Breast epithelium (tissue), 4 donors: Measurements from ENCODE around the gene HSP90B1. TPM values are rescaled to one million over a fixed set of nuclear protein-coding genes. Genes with fewer than 3 reads are reported as not detected.

Experiments used
- DNase-seq, 2 donors: peaks; one replicate each; pipeline ENCODE4 v3.0.0-alpha.2; 2019; ENCODE audit warnings: low spot score in 2 of 2
- H3K27ac ChIP-seq, 2 donors: fragments of 200-600 bp; sonication (generic) in 1 of 2; one replicate each; pipeline ENCODE4 v1.5.1; 2016 to 2019; ENCODE audit warnings: mild to moderate bottlenecking in 1 of 2
- H3K27me3 ChIP-seq, 2 donors: fragments of 200-600 bp; sonication (generic) in 1 of 2; one replicate each; pipeline versions ENCODE4 v1.5.1 to v1.6.0; 2017 to 2019; ENCODE audit warnings: control low read depth in 1 of 2, mild to moderate bottlenecking in 1 of 2
- H3K36me3 ChIP-seq: fragments of 200-600 bp; one replicate; pipeline ENCODE4 v1.5.1; 2019
- H3K4me1 ChIP-seq, 2 donors: fragments of 200-600 bp; sonication (generic); one replicate each; pipeline ENCODE4 v1.5.1; 2016 to 2019; ENCODE audit warnings: control low read depth in 1 of 2
- H3K4me3 ChIP-seq, 3 donors: fragments of 200-600 bp; sonication (generic); 1 replicate in 2 of 3; 2 replicates in 1 of 3; pipeline ENCODE4 v1.5.1; 2016 to 2019; ENCODE audit warnings: mild to moderate bottlenecking in 3 of 3, moderate library complexity in 2 of 3
- H3K9me3 ChIP-seq, 2 donors: fragments of 200-600 bp; sonication (generic) in 1 of 2; one replicate each; pipeline ENCODE4 v1.5.1; 2016 to 2019; ENCODE audit warnings: control low read depth in 1 of 2
- POLR2A ChIP-seq: fragments of 450-650 bp; IDR thresholded peaks from one replicate; pipeline ENCODE4 v1.6.1; 2016; ENCODE audit warnings: antibody characterized with exemption, mild to moderate bottlenecking, moderate library complexity
- POLR2AphosphoS5 ChIP-seq, 3 donors: sonication (generic); formaldehyde crosslinking; IDR thresholded peaks; one replicate each; pipeline ENCODE4 v1.6.1; 2017; ENCODE audit warnings: antibody characterized with exemption in 3 of 3
- intact Hi-C: fragments of 100-400 bp; cut with DNase I; formaldehyde crosslinking; loops from one replicate; pipeline ENCODE4 v1.15.1; 2023; ENCODE audit warnings: low total_unique reads
- total RNA-seq, 3 donors: library from RNA; depleted of rRNA; stranded (reverse); fragments of >200 nt; gene quantifications; one replicate each; pipeline ENCODE4 v1.1.0, GENCODE V29; 2016
- TF ChIP-seq, protein P1 (sequence below), 3 donors: fragments of 450-650 bp; IDR thresholded peaks; one replicate each; pipeline ENCODE4 v1.5.1; 2016 to 2017; ENCODE audit warnings: antibody characterized with exemption in 3 of 3, mild to moderate bottlenecking in 3 of 3, moderate library complexity in 3 of 3

The HSP90B1 gene
- total RNA-seq, 3 donors from 2014 or later, result 341 to 456 (median 362) TPM

DNA sequence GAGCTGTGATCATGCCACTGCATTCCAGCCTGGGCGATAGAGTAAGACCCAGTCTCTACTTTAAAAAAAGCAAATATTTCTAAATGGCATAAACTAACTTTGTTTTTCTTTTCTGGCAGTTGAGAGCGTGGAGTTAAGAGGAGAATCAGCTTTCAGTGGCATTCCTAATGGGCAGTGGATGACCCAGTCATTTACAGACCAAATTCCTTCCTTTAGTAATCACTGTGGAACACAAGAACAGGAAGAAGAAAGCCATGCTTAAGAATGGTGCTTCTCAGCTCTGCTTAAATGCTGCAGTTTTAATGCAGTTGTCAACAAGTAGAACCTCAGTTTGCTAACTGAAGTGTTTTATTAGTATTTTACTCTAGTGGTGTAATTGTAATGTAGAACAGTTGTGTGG lies 56.6 kb downstream of the HSP90B1 start:
- H3K4me1 ChIP-seq, result no peaks in the 10 kb centered on the region
- no peaks in the 10 kb centered on the region for H3K9me3 ChIP-seq
- DNase-seq, result no peak
- no peaks in the 10 kb centered on the region for H3K36me3 ChIP-seq
- TF ChIP-seq, protein P1, sequence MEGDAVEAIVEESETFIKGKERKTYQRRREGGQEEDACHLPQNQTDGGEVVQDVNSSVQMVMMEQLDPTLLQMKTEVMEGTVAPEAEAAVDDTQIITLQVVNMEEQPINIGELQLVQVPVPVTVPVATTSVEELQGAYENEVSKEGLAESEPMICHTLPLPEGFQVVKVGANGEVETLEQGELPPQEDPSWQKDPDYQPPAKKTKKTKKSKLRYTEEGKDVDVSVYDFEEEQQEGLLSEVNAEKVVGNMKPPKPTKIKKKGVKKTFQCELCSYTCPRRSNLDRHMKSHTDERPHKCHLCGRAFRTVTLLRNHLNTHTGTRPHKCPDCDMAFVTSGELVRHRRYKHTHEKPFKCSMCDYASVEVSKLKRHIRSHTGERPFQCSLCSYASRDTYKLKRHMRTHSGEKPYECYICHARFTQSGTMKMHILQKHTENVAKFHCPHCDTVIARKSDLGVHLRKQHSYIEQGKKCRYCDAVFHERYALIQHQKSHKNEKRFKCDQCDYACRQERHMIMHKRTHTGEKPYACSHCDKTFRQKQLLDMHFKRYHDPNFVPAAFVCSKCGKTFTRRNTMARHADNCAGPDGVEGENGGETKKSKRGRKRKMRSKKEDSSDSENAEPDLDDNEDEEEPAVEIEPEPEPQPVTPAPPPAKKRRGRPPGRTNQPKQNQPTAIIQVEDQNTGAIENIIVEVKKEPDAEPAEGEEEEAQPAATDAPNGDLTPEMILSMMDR (IDR thresholded peaks at IDR 0.05), result no peak
- no peak for TF ChIP-seq POLR2AphosphoS5 (IDR thresholded peaks at IDR 0.05)
- TF ChIP-seq POLR2A, result no peak
- H3K27me3 ChIP-seq, result no peaks in the 10 kb centered on the region
- intact Hi-C loops, result no loop called here
- no peak overlapping the region for H3K4me3 ChIP-seq
- no peak overlapping the region for H3K27ac ChIP-seq

DNA sequence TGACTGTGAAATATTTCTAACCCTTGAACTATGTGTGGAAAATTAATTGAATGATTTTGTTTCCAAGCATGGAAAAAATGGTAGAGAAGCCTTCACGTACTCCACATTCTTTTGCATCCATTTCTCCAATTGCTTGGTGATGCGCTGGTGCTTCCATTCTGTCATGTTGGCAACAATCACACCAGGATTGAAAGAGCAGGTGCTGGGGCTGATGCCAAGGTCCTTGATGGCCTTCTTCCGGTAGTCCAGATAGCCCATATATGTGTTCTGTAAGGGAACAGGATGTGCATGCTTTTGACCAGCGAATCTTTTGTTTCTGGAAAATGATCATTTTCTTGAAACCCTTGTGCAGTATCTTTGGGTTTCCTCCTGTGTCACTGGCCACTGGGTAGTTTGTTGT lies 64.0 kb downstream of the HSP90B1 start:
- intact Hi-C loops, result no loop called here
- H3K36me3 ChIP-seq, result no peaks in the 10 kb centered on the region
- H3K27ac ChIP-seq, result no peak overlapping the region
- H3K4me3 ChIP-seq, result no peak overlapping the region
- H3K27me3 ChIP-seq, result no peaks in the 10 kb centered on the region
- no peaks in the 10 kb centered on the region for H3K4me1 ChIP-seq
- TF ChIP-seq POLR2A, result no peak
- no peak for TF ChIP-seq POLR2AphosphoS5 (IDR thresholded peaks at IDR 0.05)
- TF ChIP-seq, protein P1 (IDR thresholded peaks at IDR 0.05), result no peak
- DNase-seq, result no peak
- H3K9me3 ChIP-seq, result no peaks in the 10 kb centered on the region

DNA sequence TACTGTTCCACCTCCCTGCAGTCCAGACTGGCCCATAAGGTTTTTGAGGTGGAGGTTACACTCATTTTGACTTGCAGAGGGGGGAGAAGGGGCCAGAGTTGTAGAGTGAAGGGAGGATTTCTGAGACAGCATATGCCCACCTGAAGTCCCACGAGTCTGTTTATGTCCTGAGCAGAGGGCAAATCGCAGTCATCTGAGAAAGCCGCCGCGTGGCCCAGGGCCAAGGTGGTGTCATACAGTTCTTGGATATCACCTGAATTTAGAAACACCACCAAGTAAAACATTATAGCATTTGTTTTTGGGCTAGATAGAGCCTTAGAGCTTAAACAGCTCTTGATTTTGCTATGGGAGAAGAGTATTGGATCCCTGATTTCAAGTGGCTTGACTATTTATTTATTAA lies 66.4 kb downstream of the HSP90B1 start:
- Histone ChIP-seq H3K27ac (no peak overlapping the region), H3K27me3 (no peaks in the 10 kb centered on the region), H3K4me1 (no peaks in the 10 kb centered on the region), H3K4me3 (no peak overlapping the region), H3K9me3 (no peaks in the 10 kb centered on the region), H3K36me3 (no peaks in the 10 kb centered on the region)
- no peak for DNase-seq
- TF ChIP-seq POLR2A (no peak), POLR2AphosphoS5 (IDR thresholded peaks at IDR 0.05) (no peak)
- TF ChIP-seq, protein P1 (IDR thresholded peaks at IDR 0.05), result no peak
- intact Hi-C loops, result no loop called here

DNA sequence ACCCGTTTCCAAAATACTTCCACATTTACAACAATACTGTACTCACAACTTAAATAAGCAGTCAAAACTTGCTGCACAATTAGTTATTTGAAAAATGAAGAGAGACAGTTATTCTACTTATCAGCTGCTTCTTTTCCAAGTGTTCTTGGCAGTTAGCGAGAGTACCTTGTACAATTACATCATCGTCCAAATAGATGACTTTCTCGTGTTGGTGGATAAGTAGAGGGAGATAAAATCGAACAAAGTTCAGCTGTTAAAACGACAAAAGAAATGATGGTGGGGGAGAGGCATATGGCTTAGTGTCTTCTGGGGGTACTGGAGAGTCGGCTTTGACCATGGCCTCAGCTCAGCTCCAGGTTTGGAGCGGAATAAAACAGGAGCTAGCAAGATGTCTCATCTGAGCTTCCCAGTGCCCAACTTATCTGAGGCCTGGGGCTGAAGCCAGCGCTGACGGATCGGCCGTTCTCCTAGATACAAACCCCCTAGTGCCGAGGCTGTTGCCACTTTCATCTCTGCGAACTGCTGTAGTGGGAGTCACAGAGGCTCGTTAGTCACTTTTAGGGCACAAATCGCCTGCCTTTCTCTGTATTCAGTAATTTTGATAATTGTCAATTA lies 67.2 kb downstream of the HSP90B1 start:
- DNase-seq, result no peak
- intact Hi-C loops, result no loop called here

More for the DNA sequence above, 67.2 kb downstream of the HSP90B1 start:
- Histone ChIP-seq H3K9me3 (no peaks in the 10 kb centered on the region), H3K4me3 (peak overlapping the region in 1 of 3 donors; percentile 29), H3K36me3 (no peaks in the 10 kb centered on the region), H3K27me3 (no peaks in the 10 kb centered on the region), H3K27ac (peak overlapping the region; percentile 27 to 68), H3K4me1 (no peaks in the 10 kb centered on the region)
- TF ChIP-seq POLR2A (no peak), POLR2AphosphoS5 (IDR thresholded peaks at IDR 0.05) (peak in 1 of 3 donors; percentile 22)
- TF ChIP-seq, protein P1 (IDR thresholded peaks at IDR 0.05), result no peak

Other genes starting within 250 kb of the HSP90B1 start
- 10 to 100 TPM in 2 of 3 donors, 1 to 10 TPM in 1; 3.8 to 19.9 (median 12.5) TPM for gene NT5DC3, start 89.2 kb upstream of the HSP90B1 start, total RNA-seq
- gene TDG, start 35.5 kb downstream of the HSP90B1 start, total RNA-seq, result 10 to 100 TPM; 14.4 to 37.5 (median 29.8) TPM
- 10 to 100 TPM in 2 of 3 donors, 1 to 10 TPM in 1; 8.6 to 20.8 (median 16.1) TPM for gene GLT8D2, start 119.8 kb downstream of the HSP90B1 start, total RNA-seq
- 10 to 100 TPM; 20.3 to 26.2 (median 23.2) TPM for gene HCFC2, start 134.1 kb downstream of the HSP90B1 start, total RNA-seq
- gene NFYB, start 207.8 kb downstream of the HSP90B1 start, total RNA-seq, result 10 to 100 TPM; 51.1 to 59.3 (median 54.2) TPM